Measurements from ENCODE around the gene BEGAIN. TPM values are rescaled to one million over a fixed set of nuclear protein-coding genes. Genes with fewer than 3 reads are reported as not detected.

Gene BEGAIN
- total RNA-seq, 1 donor from 2014 or later, result 1.5 TPM

DNA sequence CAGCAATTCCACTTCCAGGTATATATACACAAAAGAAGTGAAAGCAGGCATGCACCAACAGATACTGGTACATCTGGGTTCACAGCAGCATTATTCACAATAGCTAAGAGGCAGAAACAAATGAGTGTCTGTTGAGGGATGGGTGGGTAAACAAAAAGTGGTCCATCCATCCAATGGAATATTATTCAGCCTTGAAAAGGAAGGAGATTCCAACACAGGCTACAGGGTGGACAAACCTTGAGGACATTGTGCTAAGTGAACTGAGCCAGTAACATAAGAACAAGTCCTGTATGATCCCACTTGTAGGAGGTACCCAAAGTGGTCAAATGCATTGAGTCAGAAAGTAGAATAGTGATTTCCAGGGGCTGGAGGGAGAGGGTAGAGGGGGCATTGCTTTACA is 27.6 kb upstream of the BEGAIN start:
- DNase-seq (no peak), ATAC-seq (no peak)
- Histone ChIP-seq H3K4me1 (peaks cover 18% of the 10 kb centered on the region), H3K4me3 (no peak overlapping the region), H3K9me3 (no peaks in the 10 kb centered on the region), H3K27ac (no peak overlapping the region), H3K27me3 (peaks cover 9% of the 10 kb centered on the region), H3K36me3 (no peaks in the 10 kb centered on the region)
- TF ChIP-seq, protein P1, sequence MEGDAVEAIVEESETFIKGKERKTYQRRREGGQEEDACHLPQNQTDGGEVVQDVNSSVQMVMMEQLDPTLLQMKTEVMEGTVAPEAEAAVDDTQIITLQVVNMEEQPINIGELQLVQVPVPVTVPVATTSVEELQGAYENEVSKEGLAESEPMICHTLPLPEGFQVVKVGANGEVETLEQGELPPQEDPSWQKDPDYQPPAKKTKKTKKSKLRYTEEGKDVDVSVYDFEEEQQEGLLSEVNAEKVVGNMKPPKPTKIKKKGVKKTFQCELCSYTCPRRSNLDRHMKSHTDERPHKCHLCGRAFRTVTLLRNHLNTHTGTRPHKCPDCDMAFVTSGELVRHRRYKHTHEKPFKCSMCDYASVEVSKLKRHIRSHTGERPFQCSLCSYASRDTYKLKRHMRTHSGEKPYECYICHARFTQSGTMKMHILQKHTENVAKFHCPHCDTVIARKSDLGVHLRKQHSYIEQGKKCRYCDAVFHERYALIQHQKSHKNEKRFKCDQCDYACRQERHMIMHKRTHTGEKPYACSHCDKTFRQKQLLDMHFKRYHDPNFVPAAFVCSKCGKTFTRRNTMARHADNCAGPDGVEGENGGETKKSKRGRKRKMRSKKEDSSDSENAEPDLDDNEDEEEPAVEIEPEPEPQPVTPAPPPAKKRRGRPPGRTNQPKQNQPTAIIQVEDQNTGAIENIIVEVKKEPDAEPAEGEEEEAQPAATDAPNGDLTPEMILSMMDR (IDR thresholded peaks at IDR 0.05), result no peak
- intact Hi-C loops (cut with DNase I), result no loop called here

DNA sequence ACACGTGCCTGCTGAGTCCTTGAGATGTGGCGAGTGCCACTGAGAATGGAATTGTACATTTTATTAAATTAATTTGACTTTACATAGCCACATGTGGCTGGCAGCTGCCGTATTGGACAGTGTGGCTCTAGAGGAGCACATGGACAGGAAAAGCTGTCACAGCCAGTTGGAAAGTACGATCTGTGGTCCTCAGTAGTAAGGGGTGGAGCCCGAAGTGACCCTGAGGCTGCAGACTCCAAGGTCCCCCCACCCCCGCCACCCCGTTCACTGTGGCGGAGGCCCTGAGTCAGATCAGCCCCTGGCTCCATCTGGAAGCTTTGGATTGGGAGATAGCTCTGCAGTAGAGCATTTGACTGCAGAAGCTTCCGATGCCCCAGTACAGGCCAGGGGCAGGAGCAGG is 25.8 kb upstream of the BEGAIN start:
- Histone ChIP-seq H3K4me3 (no peak overlapping the region), H3K27ac (no peak overlapping the region), H3K27me3 (peaks cover 9% of the 10 kb centered on the region), H3K9me3 (no peaks in the 10 kb centered on the region), H3K36me3 (no peaks in the 10 kb centered on the region), H3K4me1 (peaks cover 6% of the 10 kb centered on the region)
- intact Hi-C loops (cut with DNase I), result no loop called here
- no peak for DNase-seq
- TF ChIP-seq, protein P1 (IDR thresholded peaks at IDR 0.05), result no peak
- ATAC-seq, result no peak

DNA sequence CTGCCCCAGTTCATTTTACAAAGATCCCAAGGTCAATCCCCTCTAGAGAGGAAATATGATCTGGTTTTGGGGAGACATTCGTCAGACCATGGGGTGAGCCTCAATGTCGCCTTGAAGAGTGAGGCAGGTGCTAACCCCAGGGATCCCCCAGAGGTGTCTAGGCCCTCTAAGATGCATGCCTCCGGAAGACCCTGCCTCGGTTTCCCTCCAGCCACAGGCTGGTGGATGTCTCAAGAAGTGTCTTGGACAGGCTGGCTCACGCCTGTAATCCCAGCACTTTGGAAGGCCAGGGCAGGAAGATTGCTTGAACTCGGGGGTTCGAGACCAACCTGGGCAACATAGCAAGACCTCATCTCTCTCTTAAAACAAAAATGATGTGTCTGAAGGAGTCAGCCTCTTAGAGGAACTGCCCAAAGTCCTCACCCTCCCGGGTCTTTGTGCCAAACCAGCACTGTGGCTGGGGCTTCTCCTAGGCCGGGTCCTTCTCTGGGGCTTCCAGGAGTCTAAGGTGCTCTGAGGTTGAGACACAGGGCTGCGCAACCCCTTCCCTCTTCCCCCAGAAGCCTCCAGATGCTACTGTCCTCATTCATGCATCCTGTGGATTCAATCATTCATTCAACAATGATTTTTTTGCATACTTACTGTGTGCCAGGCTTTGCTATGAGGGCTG is 24.7 kb upstream of the BEGAIN start:
- TF ChIP-seq, protein P1 (IDR thresholded peaks at IDR 0.05), result no peak
- H3K36me3 ChIP-seq, result no peaks in the 10 kb centered on the region
- no peaks in the 10 kb centered on the region for H3K4me1 ChIP-seq
- intact Hi-C loops (cut with DNase I), result no loop called here
- peaks cover 9% of the 10 kb centered on the region for H3K27me3 ChIP-seq
- no peak overlapping the region for H3K4me3 ChIP-seq
- peak; percentile 30 for DNase-seq
- no peaks in the 10 kb centered on the region for H3K9me3 ChIP-seq
- ATAC-seq, result no peak
- no peak overlapping the region for H3K27ac ChIP-seq

DNA sequence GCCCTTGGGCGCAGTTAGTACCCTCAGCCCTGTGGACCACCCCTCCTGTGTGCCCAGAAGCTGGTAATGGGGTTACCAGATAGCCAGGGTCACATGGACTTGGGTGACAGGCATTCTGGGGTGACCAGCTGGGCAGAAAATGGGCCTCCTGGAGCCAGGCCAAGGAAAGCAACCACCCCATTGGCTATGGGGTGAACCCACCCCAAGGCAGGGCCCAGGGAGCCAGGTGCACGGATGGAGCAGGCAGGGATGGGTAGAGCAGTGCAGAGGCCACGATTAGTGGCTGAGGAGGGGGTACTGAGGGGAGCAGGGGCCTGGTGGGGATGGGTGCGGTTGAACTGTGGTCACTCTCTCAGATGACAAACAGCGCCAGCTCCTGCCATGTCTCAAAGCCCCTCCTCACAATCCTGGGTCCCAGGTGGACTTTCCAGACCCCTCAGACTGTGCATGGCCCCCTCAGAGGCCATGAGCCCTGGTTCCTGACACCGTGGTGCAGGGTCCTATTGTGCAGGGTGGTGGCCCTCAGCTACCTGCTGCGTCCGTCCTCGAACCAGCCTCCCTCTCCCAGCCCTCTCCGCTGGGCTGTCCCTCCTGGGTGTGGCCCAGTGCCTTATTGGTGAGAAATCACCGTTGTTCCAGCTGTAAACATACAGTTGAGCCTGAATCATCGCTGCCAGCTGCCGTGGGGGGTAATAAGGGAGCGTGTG is 23.4 kb upstream of the BEGAIN start:
- no peaks in the 10 kb centered on the region for H3K27me3 ChIP-seq
- TF ChIP-seq, protein P1 (IDR thresholded peaks at IDR 0.05), result no peak
- no peak overlapping the region for H3K27ac ChIP-seq
- intact Hi-C loops (cut with DNase I), result no loop called here
- DNase-seq (peak; percentile 45), ATAC-seq (no peak)
- no peak overlapping the region for H3K4me3 ChIP-seq
- no peaks in the 10 kb centered on the region for H3K36me3 ChIP-seq
- H3K9me3 ChIP-seq, result no peaks in the 10 kb centered on the region
- H3K4me1 ChIP-seq, result no peaks in the 10 kb centered on the region

DNA sequence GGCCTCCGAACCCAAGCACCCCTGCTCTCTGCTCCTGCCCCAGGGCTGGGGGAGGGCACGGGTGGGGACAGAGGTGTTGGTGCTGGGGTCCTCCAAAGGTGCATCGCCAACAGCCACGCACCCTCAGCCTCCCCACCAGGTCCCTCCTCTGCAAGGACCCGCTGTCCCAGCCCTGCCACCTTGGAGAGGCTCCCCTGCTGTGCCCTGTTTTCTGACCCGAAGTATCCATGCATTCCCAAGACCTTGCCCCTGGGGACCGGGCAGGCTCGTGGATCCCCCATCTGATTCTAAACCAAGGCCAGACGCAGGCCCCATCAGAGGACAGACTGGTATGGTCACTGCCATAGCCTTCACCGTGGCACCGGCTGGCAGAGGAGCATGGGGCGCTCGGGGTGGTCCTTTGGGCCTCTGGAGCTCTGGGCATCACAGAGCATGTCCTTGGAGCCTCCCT is 22.7 kb upstream of the BEGAIN start:
- no peak overlapping the region for H3K27ac ChIP-seq
- no peaks in the 10 kb centered on the region for H3K27me3 ChIP-seq
- intact Hi-C loops (cut with DNase I), result no loop called here
- no peaks in the 10 kb centered on the region for H3K36me3 ChIP-seq
- DNase-seq (peak; percentile 54), ATAC-seq (no peak)
- H3K9me3 ChIP-seq, result no peaks in the 10 kb centered on the region
- no peaks in the 10 kb centered on the region for H3K4me1 ChIP-seq
- TF ChIP-seq, protein P1 (IDR thresholded peaks at IDR 0.05), result no peak
- H3K4me3 ChIP-seq, result no peak overlapping the region
